Liver (tissue), 3 donors: ENCODE results near the gene IL31RA.

Source experiments
- ATF3 ChIP-seq: IDR thresholded peaks from 2 replicates; pipeline ENCODE4 v1.6.1; 2016; ENCODE audit warnings: antibody characterized with exemption
- CTCF ChIP-seq: fragments of 150-350 bp; IDR thresholded peaks from 2 replicates; pipeline ENCODE4 v1.5.1; 2017; ENCODE audit warnings: improper control_type of control experiment, low read depth, low read length; ENCODE audit not compliant: missing input control
- donor health status: healthy.
- donor health status: healthy.

DNA sequence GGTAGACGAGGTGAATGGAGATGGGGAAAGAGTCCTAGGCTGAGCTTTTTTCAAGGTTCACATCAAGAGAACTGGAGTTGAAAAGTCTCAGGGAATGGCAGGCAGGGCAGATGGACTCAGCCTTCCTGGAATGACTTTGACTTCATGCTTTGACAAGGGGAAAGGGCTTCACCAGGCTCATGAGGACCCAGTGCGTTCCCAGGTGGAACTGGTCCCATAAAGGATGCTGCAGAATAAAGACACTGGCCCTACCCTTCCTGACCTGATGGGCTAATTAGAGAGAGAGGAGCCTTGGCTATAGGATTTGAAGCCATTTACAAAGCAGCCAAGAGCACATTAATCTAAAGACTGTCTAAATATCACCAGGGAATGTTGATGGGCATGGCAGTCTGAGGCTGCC is 63.8 kb downstream of the IL31RA start:
- no peak for TF ChIP-seq CTCF
- TF ChIP-seq ATF3: no peak
